Raji (cell line): ENCODE data around the gene RIMKLB.

Source experiments
- POLR2A ChIP-seq: IDR thresholded peaks from 2 replicates; pipeline ENCODE4 v1.6.1; 2011; ENCODE audit warnings: low read depth, low read length, control low read depth; ENCODE audit not compliant: insufficient read depth

Gene RIMKLB

GRCh38 chr12:8813572-8814357, 116.0 kb downstream of the RIMKLB start:
- no peak for TF ChIP-seq POLR2A

- TF ChIP-seq POLR2A = no peak
Measured at GRCh38 chr12:8816448-8817050, 118.8 kb downstream of the RIMKLB start.

GRCh38 chr12:8817856-8818255, 120.1 kb downstream of the RIMKLB start:
- no peak for TF ChIP-seq POLR2A

- TF ChIP-seq POLR2A = no peak
Measured at GRCh38 chr12:8818526-8818925, 120.7 kb downstream of the RIMKLB start.

- TF ChIP-seq POLR2A = no peak
Measured at GRCh38 chr12:8819666-8819980, 121.8 kb downstream of the RIMKLB start.

- TF ChIP-seq POLR2A = no peak
Measured at GRCh38 chr12:8821591-8821990, 123.8 kb downstream of the RIMKLB start.

- no peak for TF ChIP-seq POLR2A
Measured at GRCh38 chr12:8822298-8822697, 124.5 kb downstream of the RIMKLB start, which contains the start of gene A2ML1. Gene A2ML1, plus strand, starts transcription at chr12:8822621. Its CDS starts 31 bp downstream, at chr12:8822652.

GRCh38 chr12:8823565-8824300, 125.9 kb downstream of the RIMKLB start:
- no peak for TF ChIP-seq POLR2A

GRCh38 chr12:8827551-8828256, 129.9 kb downstream of the RIMKLB start:
- no peak for TF ChIP-seq POLR2A

GRCh38 chr12:8828257-8829124, 130.7 kb downstream of the RIMKLB start:
- no peak for TF ChIP-seq POLR2A

GRCh38 chr12:8829125-8829518, 131.3 kb downstream of the RIMKLB start:
- TF ChIP-seq POLR2A = no peak

GRCh38 chr12:8829621-8830020, 131.8 kb downstream of the RIMKLB start:
- TF ChIP-seq POLR2A = no peak

GRCh38 chr12:8831116-8831515, 133.3 kb downstream of the RIMKLB start:
- no peak for TF ChIP-seq POLR2A

- no peak for TF ChIP-seq POLR2A
Measured at GRCh38 chr12:8832500-8832899, 134.7 kb downstream of the RIMKLB start.
